ENCODE data around the gene NKIRAS1. TPM values are rescaled to one million over a fixed set of nuclear protein-coding genes. Genes with fewer than 3 reads are reported as not detected.

The NKIRAS1 gene
- total and polyA plus RNA-seq, 2 of the 8 experiments (the other 6 are each of a cell fraction or from before 2014, with no cell fraction given): 3.4 to 7.0 TPM

DNA sequence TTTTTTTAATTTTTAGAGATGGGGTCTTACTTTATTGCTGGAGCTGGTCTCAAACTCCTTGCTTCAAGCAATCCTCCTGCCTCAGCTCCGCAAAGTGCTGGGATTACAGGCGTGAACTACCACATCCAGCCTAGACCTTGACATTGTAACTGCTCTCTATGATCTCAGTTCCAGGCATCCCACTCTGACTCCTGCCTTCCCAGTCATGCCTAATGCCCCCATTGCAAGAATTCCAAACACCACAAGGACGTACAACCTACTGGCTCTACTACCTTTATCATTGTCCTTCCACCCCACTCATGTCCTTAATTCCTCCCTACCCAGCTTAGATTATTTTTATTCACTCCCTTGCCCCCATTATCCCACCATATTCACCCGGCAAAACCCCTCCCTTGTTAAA, 21.6 kb downstream of the NKIRAS1 start (continued):
- TF ChIP-seq ZNF274 (IDR thresholded peaks at IDR 0.05; ENCODE audit: borderline replicate concordance, extremely low read depth, low read length) (no peak), EGR1 (IDR thresholded peaks at IDR 0.05; ENCODE audit: borderline replicate concordance, low read depth, low read length) (no peak), BCL11A (IDR thresholded peaks at IDR 0.05; ENCODE audit: low read depth in 2 of 2, low read length in 2 of 2) (no peak), POU5F1 (IDR thresholded peaks at IDR 0.05; ENCODE audit: low read depth, low read length) (no peak), TAF7 (optimal IDR thresholded peaks at IDR 0.05; ENCODE audit: borderline replicate concordance, low read depth, low read length) (no peak), RAD21 (IDR thresholded peaks at IDR 0.05 in 1 of 2, conservative IDR thresholded peaks at IDR 0.05 in 1 of 2; ENCODE audit: low read depth in 2 of 2, low read length in 2 of 2) (no peak)

Measured in H1 (cell line).